Breast epithelium (tissue), 3 donors: Measurements from ENCODE around the gene KLHL22.

Experiments used
- POLR2A ChIP-seq: fragments of 450-650 bp; IDR thresholded peaks from one replicate; pipeline ENCODE4 v1.6.1; 2016; ENCODE audit warnings: antibody characterized with exemption, mild to moderate bottlenecking, moderate library complexity
- POLR2AphosphoS5 ChIP-seq, 3 donors: sonication (generic); formaldehyde crosslinking; IDR thresholded peaks; one replicate each; pipeline ENCODE4 v1.6.1; 2017; ENCODE audit warnings: antibody characterized with exemption in 3 of 3
- TF ChIP-seq, protein P1 (sequence below), 3 donors: fragments of 450-650 bp; IDR thresholded peaks; one replicate each; pipeline ENCODE4 v1.5.1; 2016 to 2017; ENCODE audit warnings: antibody characterized with exemption in 3 of 3, mild to moderate bottlenecking in 3 of 3, moderate library complexity in 3 of 3

DNA sequence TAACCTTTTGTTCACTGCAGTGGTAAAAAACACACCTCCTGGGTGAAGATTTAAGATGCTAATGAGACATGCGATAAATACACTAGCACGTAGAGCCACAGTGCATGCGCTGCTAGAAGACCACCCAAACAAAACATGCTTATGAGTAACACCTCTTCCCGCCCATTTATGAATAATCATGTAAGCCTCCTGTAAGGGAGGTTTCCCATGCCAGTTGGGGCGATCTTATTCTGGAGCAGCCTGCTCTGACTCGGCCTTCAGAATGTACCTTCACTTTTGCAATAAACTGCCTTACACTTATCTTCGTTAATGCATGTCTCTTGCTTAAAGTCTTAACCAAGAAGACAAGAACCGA is 39.9 kb downstream of the KLHL22 start:
- TF ChIP-seq, protein P1, sequence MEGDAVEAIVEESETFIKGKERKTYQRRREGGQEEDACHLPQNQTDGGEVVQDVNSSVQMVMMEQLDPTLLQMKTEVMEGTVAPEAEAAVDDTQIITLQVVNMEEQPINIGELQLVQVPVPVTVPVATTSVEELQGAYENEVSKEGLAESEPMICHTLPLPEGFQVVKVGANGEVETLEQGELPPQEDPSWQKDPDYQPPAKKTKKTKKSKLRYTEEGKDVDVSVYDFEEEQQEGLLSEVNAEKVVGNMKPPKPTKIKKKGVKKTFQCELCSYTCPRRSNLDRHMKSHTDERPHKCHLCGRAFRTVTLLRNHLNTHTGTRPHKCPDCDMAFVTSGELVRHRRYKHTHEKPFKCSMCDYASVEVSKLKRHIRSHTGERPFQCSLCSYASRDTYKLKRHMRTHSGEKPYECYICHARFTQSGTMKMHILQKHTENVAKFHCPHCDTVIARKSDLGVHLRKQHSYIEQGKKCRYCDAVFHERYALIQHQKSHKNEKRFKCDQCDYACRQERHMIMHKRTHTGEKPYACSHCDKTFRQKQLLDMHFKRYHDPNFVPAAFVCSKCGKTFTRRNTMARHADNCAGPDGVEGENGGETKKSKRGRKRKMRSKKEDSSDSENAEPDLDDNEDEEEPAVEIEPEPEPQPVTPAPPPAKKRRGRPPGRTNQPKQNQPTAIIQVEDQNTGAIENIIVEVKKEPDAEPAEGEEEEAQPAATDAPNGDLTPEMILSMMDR (IDR thresholded peaks at IDR 0.05) = no peak
- TF ChIP-seq POLR2AphosphoS5 (IDR thresholded peaks at IDR 0.05) (no peak), POLR2A (no peak)
